Right renal pelvis (tissue), 4 donors: ENCODE data around the gene COL15A1. TPM values are rescaled to one million over a fixed set of nuclear protein-coding genes. Genes with fewer than 3 reads are reported as not detected.

Experiments
- DNase-seq, 4 donors: peaks; one replicate each; pipeline ENCODE4 v3.0.0-alpha.2; 2013; ENCODE audit warnings: low read depth in 4 of 4, low spot score in 3 of 4, missing footprints in 1 of 4
- polyA plus RNA-seq, 4 donors: library from polyadenylated mRNA; unstranded; fragments of 120-200 nt; gene quantifications; one replicate each; pipeline ENCODE4 v1.2.1, GENCODE V29; 2013; ENCODE audit not compliant: insufficient read length in 4 of 4

The COL15A1 gene
- polyA plus RNA-seq, 4 donors = 30.1 to 36.2 (median 35.0) TPM

DNA sequence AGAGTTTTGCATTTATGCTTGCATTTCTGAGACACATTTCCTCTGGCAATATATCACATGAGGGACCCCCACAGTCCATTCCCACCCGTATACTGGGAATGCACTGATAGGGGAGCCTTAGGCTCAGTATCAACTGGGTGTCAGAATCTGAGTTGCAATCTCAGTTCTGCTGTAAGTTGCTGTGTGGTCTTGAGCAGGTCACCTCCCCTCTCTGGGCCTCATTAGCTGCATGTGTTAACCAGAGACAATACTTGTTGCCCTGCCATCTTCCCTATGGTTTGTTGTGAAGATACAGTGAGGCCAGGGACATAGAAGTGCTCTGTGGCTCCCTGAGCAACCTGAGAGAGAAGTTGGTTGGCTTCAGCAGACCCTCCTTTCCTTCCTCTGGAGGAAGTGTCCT lies 105.5 kb downstream of the COL15A1 start:
- DNase-seq = no peak

- DNase-seq = no peak
Measured at GRCh38 chr9:99049641-99050040, 105.9 kb downstream of the COL15A1 start.

GRCh38 chr9:99050292-99050911 lies 106.7 kb downstream of the COL15A1 start:
- DNase-seq = no peak

DNA sequence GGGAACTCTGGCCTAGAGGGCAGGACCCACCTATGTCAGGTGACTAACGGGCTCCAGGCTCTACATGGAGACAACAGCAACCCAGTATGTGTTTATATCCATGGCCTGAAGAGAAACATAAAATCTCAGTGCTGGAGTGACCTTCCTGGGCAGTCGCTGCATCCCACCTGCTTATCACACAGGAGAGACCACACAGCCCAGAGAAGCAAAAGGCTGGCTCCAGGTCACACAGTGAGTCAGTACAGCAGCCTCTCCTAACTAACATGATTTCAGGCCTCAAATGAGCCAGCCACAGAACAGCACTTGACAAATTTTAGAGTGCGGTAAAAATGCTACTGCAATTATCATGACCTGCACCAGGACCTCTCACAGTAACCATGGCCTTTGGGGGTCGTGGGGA lies 107.2 kb downstream of the COL15A1 start:
- no peak for DNase-seq

DNA sequence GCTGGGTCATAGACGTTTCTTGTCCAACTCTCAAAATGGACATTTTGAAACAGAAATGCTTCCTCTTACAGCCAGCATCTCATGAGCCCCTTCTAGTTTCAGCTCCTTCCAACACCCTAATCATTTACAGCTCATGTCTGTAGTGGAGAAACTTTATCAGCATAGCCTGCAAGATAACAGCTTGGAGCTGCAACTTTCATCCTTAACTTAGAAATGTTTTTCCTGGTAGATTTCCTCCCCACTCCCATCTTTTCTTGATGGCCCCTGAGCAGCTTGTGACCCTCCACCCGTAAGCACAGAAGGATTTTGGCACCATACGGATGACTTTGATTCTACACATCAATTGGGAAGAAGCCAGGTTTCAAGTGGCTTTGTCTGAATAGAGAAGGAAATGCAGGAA lies 107.7 kb downstream of the COL15A1 start:
- no peak for DNase-seq

- no peak for DNase-seq
Measured at GRCh38 chr9:99051851-99052250, 108.1 kb downstream of the COL15A1 start.

DNA sequence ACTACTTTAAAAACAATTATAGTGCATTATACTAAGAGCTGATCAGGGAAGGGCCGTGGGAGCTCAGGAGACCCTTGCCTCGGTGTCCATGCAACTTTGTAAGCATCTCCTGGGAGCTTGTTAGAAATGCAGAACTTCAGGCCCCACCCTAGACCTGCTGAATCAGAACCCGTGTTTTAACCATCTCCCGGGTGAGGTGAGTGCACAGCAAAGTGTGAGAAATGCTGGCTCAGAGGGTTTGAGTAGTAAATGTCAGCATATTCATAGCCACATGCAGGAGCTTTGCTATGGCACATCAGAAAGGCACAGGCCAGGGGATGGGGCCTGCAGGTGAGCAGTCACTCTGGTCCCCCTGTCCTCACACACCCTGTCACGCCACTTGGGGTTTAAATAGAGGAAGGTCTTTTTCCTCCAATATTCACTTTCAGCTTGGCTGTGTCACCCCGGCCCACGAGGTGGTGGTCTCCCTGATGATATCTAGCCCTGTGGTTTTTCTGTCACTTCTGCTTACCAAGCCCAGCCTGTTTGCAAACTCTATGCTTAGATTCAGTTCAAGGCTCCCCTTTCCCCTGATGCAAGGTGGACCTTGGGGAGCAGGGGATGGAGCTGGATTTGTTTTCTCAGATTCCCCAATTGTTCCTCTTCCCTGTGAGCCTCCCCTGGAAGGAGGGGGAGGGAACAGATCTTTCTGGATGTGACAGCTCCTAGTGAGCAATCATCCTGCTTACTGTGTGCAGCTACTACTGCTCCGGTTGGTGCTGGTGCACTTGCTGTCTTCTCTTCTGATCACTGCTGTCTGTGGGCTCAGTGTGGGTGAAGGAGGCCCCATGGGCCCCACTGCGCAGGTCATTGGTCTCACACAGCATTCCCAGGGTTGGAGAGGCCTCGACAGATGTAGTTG lies 109.4 kb downstream of the COL15A1 start:
- DNase-seq = no peak

DNA sequence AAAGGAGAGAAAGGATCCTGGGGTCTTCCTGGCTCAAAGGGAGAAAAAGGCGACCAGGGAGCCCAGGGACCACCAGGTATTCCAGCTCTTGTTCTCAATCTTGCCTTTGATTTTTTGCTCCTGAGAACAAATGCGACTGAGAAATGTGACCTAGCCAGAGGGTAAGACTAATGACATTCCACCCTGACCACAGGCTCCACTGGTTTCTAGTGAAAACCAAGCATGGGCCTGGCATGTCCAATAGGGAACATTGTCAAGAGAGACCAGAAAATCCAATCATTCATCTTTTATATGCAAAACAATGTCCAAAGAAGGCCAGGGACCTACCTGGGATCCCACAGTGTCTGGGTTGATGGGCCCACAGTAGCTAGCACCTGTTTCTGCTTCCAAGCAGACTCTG lies 110.9 kb downstream of the COL15A1 start:
- no peak for DNase-seq

- DNase-seq = no peak
Measured at GRCh38 chr9:99055384-99055783, 111.7 kb downstream of the COL15A1 start.

- no peak for DNase-seq
Measured at GRCh38 chr9:99056186-99056585, 112.5 kb downstream of the COL15A1 start.

DNA sequence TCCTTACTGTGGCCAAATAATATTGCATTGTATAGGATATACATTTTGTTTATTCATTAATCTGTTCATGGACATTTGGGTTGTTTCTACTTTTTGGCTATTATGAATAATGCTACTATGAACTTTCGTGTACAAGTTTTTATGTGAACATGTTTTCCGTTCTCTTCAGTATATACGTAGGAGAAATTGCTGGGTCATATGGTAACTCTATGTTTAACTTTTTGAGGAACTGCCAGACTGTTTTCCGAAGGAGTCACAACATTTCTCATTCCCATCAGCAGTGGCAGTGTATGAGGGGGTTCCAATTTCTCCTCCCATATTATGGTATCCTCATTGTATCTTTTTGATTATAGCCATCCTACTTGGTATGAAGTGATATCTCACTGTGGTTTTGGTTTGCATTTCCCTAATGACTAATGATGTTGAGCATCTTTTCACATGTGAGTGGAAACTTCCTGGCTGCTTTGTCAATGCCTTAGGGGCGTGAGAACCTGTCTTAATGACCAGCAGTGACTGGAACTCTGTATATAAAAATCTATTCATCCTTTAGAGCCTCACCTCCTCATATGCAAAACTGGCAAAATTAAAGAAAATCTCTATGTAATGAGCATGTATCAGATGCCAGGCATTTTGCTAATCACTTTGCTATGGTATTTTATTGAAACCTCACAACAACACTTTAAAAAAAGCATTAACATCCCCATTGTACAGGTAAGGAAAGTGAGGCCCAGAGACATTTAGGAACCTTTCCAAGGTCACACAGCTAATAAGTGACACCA lies 113.4 kb downstream of the COL15A1 start:
- DNase-seq = no peak

- DNase-seq = no peak
Measured at GRCh38 chr9:99057665-99058625, 114.2 kb downstream of the COL15A1 start.

GRCh38 chr9:99058964-99059921 lies 115.5 kb downstream of the COL15A1 start:
- no peak for DNase-seq

DNA sequence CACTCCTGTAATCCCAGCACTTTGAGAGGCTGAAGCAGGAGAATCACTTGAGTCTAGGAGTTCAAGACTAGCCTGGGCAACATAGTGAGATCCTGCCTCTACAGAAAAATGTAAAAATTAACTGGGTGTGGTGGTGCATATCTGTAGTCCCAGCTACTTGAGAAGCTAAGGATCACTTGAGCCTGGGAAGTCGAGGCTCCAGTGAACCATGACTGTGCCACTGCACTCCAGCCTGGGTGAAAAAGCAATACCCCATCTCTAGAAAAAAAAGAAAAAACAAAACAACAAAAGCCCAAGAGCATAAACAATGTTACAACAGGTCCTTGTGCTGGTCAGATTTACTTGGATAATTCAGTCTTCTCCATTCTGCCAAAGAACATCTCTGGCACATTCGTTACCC lies 116.9 kb downstream of the COL15A1 start:
- no peak for DNase-seq

DNA sequence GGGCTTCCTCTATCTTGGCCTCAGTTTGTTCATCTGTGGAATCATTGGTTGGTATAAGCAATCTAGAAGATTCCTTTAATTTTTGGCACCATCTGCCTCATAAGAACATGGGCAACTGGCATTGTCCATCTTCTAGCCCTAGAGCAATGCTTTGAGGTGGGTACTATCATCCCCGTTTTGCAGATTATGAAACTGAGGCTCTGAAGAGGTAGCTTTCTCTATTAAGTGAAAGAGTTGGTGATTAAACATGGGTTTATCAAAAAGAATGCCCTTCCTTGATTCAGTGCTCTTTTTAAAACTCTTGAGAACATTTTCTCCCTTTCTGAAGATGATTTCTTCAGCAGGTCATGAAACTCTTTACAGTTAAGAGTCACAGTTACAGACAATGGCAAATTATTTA lies 118.8 kb downstream of the COL15A1 start:
- DNase-seq = no peak

- no peak for DNase-seq
Measured at GRCh38 chr9:99063522-99063921, 119.8 kb downstream of the COL15A1 start.

DNA sequence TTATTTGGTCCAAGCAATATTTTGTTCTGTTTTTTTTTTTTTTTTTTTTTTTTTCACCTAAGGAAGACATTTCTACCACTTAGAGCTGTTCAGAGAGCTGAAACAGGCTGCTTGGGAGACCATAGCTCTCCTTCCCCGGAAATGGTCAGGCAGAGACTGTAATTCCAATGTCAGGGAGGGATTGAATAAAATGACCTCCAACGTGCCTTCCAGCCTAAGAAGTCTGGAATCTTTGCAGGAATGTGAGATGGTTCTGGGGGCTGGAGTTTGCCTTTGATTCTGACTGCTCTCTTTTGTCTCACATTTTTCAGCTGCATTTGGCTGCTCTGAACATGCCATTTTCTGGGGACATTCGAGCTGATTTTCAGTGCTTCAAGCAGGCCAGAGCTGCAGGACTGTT lies 122.9 kb downstream of the COL15A1 start:
- no peak for DNase-seq

- DNase-seq = no peak
Measured at GRCh38 chr9:99069075-99069474, 125.4 kb downstream of the COL15A1 start.

DNA sequence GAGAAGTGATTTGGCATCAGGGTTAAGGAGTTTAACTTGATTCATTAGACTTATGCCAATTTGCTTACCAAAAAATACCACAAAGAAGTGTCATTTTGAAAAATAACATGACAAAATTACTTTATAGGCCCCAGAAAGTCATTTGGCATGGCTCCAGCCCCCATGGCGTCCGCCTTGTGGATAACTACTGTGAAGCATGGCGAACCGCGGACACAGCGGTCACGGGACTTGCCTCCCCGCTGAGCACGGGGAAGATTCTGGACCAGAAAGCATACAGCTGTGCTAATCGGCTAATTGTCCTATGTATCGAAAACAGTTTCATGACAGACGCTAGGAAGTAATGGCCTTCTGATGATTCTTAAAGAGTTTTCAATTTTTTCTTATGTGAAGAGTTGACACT lies 125.8 kb downstream of the COL15A1 start:
- DNase-seq = no peak
